Heart left ventricle (tissue), 13 donors: ENCODE measurements around the gene OTOGL.

ENCODE experiments used
- POLR2A ChIP-seq, 2 donors: fragments of 450-650 bp; IDR thresholded peaks; one replicate each; pipeline ENCODE4 v1.6.1; 2017; ENCODE audit warnings: antibody characterized with exemption in 2 of 2, mild to moderate bottlenecking in 2 of 2, moderate library complexity in 2 of 2
- TF ChIP-seq, protein P1 (sequence below), 12 donors: fragments of 200-600 bp; sonication (generic) in 4 of 12; IDR thresholded peaks; one replicate each; pipeline versions ENCODE4 v1.5.0 to v1.8.0; 2018 to 2022; ENCODE audit warnings: antibody characterized with exemption in 12 of 12, mild to moderate bottlenecking in 5 of 12
- donor health status: ischemic (EF 13 %, LVEDD 7.1; RV severe dilation, severe dysfunction).
- donor health status: DM: no; HTN: yes; CAD: no.
- donor health status: DM: no; HTN: no; CAD: no.
- donor health status: ischemic (EF 25% LVEDD 6.9; RV normal size, moderate dysfunction).
- donor health status: ischemic (EF 25% LVEDD 5.7; RV mildly dilated, moderate dysfunction).
- donor health status: ischemic (EF 35%, LVEDD 5.7; RV mildly dilated, moderate dysfunction).
- donor health status: nonischemic (EF 11% LVEDD 7.7; RV severe dilation, severe dysfunction).
- donor health status: DM: yes; HTN: yes; CAD: no.
- donor health status: PGD.
- donor health status: ischemic (EF 29% LVEDD 5.4; RV normal size, mild dysfunction).
- donor health status: nonischemic (EF 23%, LVEDD 6.1; RV moderate dilation, normal function).

DNA sequence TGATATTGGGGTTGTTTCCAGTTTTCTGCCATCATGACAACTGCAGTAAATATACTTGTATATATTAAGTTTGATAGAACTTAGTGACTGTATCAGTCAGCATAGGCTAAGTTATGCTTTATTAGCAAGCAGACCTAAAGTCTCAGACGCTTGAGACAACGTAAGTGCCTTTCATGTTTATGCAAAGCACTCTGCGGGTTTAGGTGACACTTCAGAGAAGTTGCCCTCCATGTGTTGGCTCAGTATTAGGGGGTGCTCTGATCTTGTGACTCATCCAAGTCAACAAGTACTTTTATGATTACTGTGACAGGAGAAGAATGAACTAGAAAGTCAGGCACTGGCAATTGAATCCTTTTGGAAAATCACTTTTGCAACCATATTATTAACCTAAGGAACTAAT, 13.3 kb upstream of the OTOGL start:
- TF ChIP-seq, protein P1, sequence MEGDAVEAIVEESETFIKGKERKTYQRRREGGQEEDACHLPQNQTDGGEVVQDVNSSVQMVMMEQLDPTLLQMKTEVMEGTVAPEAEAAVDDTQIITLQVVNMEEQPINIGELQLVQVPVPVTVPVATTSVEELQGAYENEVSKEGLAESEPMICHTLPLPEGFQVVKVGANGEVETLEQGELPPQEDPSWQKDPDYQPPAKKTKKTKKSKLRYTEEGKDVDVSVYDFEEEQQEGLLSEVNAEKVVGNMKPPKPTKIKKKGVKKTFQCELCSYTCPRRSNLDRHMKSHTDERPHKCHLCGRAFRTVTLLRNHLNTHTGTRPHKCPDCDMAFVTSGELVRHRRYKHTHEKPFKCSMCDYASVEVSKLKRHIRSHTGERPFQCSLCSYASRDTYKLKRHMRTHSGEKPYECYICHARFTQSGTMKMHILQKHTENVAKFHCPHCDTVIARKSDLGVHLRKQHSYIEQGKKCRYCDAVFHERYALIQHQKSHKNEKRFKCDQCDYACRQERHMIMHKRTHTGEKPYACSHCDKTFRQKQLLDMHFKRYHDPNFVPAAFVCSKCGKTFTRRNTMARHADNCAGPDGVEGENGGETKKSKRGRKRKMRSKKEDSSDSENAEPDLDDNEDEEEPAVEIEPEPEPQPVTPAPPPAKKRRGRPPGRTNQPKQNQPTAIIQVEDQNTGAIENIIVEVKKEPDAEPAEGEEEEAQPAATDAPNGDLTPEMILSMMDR (IDR thresholded peaks at IDR 0.05) = no peak
- TF ChIP-seq POLR2A (IDR thresholded peaks at IDR 0.05) = no peak
